IPS-18c (cell line): ENCODE data around the gene OPN1MW.
"Not testable (repeated sequence)": the region's sequence is repeated elsewhere in the genome, so short reads cannot be mapped to it uniquely, and the experiment has no call there.

Experiments
- H3K4me3 ChIP-seq: 2 replicates; pipeline ENCODE4 v1.7.0; 2013; ENCODE audit warnings: low read depth, mild to moderate bottlenecking, low read length, moderate library complexity; ENCODE audit not compliant: insufficient read depth
- H3K9me3 ChIP-seq: one replicate; pipeline ENCODE4 v1.6.1; 2013; ENCODE audit warnings: mild to moderate bottlenecking, low read length, moderate library complexity; ENCODE audit not compliant: control insufficient read depth, insufficient read depth

OPN1MW gene

GRCh38 chrX:154182296-154182695, at the start of gene OPN1MW:
Gene OPN1MW (plus strand): TSS chrX:154182596. CDS start chrX:154182678, 82 bp downstream.
- H3K9me3 ChIP-seq, H3K4me3 ChIP-seq: not testable (repeated sequence)

GRCh38 chrX:154135458-154136229, 46.8 kb upstream of the OPN1MW start:
- Histone ChIP-seq H3K4me3 (no peak overlapping the region), H3K9me3 (peaks cover 15% of the 10 kb centered on the region)

DNA sequence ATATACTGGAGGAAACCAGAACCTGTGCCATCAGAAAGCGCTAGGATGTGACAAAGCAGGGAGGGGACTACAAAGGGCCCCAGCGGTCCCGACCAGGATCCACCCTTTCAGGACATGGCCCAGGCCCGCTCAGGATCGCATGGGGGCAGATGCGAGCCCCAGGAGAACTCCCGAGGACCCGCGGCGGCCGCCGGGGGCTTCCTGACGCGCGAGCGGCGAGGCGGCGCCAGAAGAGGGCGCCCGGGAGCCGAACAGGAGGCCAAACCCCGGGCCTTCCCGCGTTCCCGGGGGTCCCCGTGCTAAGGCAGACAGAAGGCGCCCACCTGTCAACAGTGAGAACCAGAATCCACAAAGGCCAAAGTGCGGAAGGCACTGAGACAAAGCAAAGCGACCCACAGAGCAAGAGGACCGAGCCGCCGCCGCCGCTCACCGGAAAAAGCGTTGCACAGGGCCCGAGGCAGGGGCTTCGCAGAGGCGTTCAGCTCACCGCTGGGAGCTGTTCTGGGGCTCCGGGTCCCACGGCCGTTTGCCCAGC, 45.7 kb upstream of the OPN1MW start:
- Histone ChIP-seq H3K9me3 (peaks cover 13% of the 10 kb centered on the region), H3K4me3 (peak overlapping the region; percentile 20; the same call in 1 of the 2 replicates)

DNA sequence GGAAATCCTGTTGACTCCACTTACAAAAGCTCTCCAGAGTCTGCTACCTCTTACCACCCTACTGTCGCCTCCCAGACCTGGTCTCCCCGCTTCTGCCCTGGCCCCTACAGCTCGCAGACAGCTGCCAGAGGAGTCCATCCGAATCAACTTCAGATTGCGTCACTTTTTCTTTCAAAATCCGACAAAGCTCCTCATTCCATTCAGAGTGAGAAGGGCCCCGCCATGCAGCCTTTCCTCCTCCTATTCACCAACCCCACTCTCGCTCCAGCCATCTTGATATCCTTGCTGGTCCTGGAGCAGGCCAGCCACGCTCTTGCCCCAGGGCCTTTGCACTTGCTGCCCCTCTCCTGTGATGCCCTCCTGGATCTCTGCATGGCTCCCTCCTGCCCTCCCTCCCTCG, 43.5 kb upstream of the OPN1MW start:
- H3K4me3 ChIP-seq, result no peak overlapping the region

DNA sequence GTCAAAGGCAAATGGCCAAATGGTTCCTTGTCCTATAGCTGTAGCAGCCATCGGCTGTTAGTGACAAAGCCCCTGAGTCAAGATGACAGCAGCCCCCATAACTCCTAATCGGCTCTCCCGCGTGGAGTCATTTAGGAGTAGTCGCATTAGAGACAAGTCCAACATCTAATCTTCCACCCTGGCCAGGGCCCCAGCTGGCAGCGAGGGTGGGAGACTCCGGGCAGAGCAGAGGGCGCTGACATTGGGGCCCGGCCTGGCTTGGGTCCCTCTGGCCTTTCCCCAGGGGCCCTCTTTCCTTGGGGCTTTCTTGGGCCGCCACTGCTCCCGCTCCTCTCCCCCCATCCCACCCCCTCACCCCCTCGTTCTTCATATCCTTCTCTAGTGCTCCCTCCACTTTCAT, 42.2 kb upstream of the OPN1MW start:
- H3K4me3 ChIP-seq, result no peak overlapping the region
- H3K9me3 ChIP-seq, result peaks cover 11% of the 10 kb centered on the region

More for the DNA sequence above, 43.5 kb upstream of the OPN1MW start:
- peaks cover 11% of the 10 kb centered on the region for H3K9me3 ChIP-seq

DNA sequence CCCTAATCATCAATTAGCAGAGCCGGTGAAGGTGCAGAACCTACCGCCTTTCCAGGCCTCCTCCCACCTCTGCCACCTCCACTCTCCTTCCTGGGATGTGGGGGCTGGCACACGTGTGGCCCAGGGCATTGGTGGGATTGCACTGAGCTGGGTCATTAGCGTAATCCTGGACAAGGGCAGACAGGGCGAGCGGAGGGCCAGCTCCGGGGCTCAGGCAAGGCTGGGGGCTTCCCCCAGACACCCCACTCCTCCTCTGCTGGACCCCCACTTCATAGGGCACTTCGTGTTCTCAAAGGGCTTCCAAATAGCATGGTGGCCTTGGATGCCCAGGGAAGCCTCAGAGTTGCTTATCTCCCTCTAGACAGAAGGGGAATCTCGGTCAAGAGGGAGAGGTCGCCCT, 41.7 kb upstream of the OPN1MW start:
- H3K9me3 ChIP-seq, result peaks cover 11% of the 10 kb centered on the region

DNA sequence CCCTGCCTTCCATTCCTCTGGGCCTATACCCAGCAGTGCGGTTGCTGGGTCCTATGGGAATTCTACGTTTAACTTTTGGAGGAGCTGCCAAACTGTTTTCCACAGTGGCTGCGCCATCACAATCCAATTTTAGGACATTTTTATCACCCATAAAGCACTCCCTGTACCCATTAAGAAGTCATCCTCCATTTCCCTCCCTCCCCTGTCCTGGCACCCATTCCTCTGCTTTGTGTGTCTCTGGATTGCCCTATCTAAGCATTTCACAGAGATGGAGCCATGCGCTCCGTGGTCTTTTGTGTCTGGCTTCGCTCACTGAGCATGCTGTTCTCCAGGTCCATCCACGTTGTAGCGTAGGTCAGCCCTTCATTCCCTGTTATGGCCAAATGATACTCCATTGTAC, 40.0 kb upstream of the OPN1MW start:
- no peak overlapping the region for H3K4me3 ChIP-seq
- peaks cover 11% of the 10 kb centered on the region for H3K9me3 ChIP-seq

More for the DNA sequence above, 41.7 kb upstream of the OPN1MW start:
- no peak overlapping the region for H3K4me3 ChIP-seq

DNA sequence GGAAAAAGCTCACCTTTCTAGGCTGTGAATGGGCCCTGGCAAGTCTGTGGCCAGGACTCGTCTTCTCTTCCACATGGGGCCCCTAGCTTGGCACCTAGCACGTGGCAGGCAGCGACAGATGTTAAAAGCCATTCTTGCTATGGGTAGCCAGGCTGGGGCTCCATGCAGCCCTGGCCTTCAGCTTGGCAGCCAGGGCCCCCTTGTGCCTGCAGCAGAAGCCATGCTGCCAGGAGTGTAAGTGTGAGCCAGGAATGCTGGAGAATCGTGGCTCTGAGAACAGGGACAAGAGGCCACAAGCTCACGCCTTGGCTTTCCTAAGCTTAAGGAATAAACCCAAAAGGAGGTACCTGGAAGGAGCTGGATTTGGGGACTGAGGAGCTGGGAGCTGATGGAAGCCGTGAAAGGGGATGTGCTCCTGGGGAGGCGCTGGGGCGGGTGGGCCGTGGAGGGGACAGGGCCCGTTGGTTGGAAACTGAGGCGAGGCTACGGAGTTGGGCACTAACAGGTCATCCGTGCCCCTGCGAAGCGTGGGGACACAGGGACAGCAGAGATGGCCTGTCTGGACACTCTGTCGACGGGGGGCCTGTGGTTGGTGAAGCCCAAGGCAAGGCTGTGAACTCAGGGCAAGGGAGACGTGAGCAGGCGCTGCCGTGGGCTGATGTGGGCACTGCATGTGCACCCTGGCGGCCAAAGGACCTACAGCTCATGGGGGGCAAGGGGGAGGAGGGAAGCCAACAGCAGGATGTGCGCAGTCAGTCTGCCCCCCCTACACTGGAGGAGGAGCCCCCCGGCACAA, 39.2 kb upstream of the OPN1MW start:
- H3K9me3 ChIP-seq, result peaks cover 10% of the 10 kb centered on the region

DNA sequence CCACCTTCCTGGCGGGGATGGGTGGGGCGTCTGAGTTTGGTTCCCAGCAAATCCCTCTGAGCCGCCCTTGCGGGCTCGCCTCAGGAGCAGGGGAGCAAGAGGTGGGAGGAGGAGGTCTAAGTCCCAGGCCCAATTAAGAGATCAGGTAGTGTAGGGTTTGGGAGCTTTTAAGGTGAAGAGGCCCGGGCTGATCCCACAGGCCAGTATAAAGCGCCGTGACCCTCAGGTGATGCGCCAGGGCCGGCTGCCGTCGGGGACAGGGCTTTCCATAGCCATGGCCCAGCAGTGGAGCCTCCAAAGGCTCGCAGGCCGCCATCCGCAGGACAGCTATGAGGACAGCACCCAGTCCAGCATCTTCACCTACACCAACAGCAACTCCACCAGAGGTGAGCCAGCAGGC, 38.4 kb upstream of the OPN1MW start, which contains the start of gene OPN1LW:
Gene OPN1LW (plus strand): TSS at position 234 of the 400 bp plus-strand sequence. CDS start 41 bp downstream, at position 275.
- H3K9me3 ChIP-seq, result not testable (repeated sequence)

More for the DNA sequence above, 39.2 kb upstream of the OPN1MW start:
- no peak overlapping the region for H3K4me3 ChIP-seq

GRCh38 chrX:154151030-154151429, 31.4 kb upstream of the OPN1MW start:
- H3K9me3 ChIP-seq, H3K4me3 ChIP-seq: not testable (repeated sequence)

More for the DNA sequence above, 38.4 kb upstream of the OPN1MW start, which contains the start of gene OPN1LW:
- H3K4me3 ChIP-seq, result not testable (repeated sequence)

DNA sequence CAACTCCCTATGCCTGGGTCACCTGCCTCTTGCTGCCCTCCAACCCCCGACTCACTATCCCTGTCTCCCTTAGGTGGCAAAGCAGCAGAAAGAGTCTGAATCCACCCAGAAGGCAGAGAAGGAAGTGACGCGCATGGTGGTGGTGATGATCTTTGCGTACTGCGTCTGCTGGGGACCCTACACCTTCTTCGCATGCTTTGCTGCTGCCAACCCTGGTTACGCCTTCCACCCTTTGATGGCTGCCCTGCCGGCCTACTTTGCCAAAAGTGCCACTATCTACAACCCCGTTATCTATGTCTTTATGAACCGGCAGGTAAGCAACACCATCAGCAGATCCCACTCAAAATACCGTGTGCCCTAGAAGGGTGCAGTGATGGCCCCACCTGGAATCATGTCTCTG, 26.2 kb upstream of the OPN1MW start:
- not testable (repeated sequence) for H3K9me3 ChIP-seq, H3K4me3 ChIP-seq

DNA sequence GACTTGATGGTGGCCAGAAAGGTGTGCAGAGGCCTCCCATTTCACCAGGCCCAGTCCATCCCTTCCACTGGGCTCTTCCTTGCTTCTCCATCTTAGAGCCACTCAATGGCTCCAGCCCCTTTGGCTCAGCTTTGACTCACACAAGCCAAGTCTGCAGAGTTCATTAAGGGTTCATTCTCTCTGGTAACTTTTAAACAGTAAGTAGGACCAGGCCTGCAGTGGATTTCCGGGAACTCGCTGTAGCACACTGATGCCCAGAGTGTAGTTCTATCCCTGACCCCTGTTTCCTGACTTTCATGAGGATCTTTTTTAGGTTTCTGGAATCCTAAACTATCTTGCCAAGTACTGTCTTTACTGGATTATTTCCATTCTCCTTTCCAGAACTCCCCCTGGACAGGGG, 25.2 kb upstream of the OPN1MW start:
- H3K9me3 ChIP-seq, H3K4me3 ChIP-seq: not testable (repeated sequence)

DNA sequence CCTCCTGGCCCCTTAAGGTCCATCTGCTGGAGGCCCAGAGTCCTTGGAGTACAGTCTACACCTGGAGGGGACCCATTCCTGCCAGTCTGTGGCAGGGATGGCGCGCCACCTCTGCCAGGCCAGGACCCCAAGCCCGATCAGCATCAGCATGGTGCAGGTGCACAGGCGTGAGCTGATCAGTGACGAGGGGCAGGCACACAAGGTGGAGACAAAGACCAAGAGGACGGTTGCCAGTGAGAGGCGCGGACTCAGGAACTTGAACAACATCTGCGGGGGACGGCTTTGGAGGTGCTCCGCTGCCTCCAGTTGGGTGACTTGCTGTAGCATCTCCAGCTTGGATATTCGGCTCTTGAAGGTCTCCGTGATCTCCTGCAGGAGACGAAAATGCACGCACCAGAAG, 23.1 kb upstream of the OPN1MW start:
- H3K4me3 ChIP-seq, result not testable (repeated sequence)

GRCh38 chrX:154164902-154165301, 17.5 kb upstream of the OPN1MW start:
- not testable (repeated sequence) for H3K9me3 ChIP-seq, H3K4me3 ChIP-seq

More for the DNA sequence above, 23.1 kb upstream of the OPN1MW start:
- not testable (repeated sequence) for H3K9me3 ChIP-seq

- not testable (repeated sequence) for H3K9me3 ChIP-seq, H3K4me3 ChIP-seq
Measured at GRCh38 chrX:154168384-154168783, 14.0 kb upstream of the OPN1MW start.

- H3K9me3 ChIP-seq, H3K4me3 ChIP-seq: not testable (repeated sequence)
Measured at GRCh38 chrX:154172535-154172943, 9.9 kb upstream of the OPN1MW start.

DNA sequence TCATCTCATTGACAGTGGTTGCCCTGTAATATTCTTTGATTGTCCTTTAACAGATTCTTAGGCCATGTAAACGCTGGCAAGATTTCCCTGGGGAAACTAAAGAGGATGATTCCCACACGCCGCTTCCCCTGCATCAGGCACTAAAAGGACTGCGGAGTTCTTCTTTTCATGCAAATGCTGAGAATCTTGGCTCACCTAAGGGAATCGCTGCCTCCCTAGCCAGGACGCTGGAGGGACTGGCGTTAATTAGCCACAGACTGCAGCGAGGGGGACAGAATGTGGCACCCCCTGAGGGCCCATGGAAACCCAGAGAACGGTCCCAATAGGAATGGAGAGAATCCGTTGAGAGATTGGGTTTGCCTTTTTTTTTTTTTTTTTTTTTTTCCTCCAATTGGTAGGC, 8.0 kb upstream of the OPN1MW start:
- H3K9me3 ChIP-seq, H3K4me3 ChIP-seq: not testable (repeated sequence)

- H3K4me3 ChIP-seq, H3K9me3 ChIP-seq: not testable (repeated sequence)
Measured at GRCh38 chrX:154183794-154184193, 1.4 kb downstream of the OPN1MW start.
